ENCODE data around the gene RNF32.

GRCh38 chr7:156722043-156722826 is 81.7 kb downstream of the RNF32 start:
- TF ChIP-seq CTCF (IDR thresholded peaks at IDR 0.05) (no peak), POLR2AphosphoS5 (IDR thresholded peaks at IDR 0.05; ENCODE audit: low read depth, low read length) (no peak)
- TF ChIP-seq, protein P1, sequence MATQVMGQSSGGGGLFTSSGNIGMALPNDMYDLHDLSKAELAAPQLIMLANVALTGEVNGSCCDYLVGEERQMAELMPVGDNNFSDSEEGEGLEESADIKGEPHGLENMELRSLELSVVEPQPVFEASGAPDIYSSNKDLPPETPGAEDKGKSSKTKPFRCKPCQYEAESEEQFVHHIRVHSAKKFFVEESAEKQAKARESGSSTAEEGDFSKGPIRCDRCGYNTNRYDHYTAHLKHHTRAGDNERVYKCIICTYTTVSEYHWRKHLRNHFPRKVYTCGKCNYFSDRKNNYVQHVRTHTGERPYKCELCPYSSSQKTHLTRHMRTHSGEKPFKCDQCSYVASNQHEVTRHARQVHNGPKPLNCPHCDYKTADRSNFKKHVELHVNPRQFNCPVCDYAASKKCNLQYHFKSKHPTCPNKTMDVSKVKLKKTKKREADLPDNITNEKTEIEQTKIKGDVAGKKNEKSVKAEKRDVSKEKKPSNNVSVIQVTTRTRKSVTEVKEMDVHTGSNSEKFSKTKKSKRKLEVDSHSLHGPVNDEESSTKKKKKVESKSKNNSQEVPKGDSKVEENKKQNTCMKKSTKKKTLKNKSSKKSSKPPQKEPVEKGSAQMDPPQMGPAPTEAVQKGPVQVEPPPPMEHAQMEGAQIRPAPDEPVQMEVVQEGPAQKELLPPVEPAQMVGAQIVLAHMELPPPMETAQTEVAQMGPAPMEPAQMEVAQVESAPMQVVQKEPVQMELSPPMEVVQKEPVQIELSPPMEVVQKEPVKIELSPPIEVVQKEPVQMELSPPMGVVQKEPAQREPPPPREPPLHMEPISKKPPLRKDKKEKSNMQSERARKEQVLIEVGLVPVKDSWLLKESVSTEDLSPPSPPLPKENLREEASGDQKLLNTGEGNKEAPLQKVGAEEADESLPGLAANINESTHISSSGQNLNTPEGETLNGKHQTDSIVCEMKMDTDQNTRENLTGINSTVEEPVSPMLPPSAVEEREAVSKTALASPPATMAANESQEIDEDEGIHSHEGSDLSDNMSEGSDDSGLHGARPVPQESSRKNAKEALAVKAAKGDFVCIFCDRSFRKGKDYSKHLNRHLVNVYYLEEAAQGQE (IDR thresholded peaks at IDR 0.05; ENCODE audit: insufficient read depth in 1 of 2, low read depth in 2 of 2, low read length in 1 of 2): no peak
